ENCODE data around the gene EYA2. TPM values are rescaled to one million over a fixed set of nuclear protein-coding genes. Genes with fewer than 3 reads are reported as not detected.

The EYA2 gene
- total RNA-seq, 4 donors from 2014 or later, result 9.9 to 20.1 (median 13.8) TPM

DNA sequence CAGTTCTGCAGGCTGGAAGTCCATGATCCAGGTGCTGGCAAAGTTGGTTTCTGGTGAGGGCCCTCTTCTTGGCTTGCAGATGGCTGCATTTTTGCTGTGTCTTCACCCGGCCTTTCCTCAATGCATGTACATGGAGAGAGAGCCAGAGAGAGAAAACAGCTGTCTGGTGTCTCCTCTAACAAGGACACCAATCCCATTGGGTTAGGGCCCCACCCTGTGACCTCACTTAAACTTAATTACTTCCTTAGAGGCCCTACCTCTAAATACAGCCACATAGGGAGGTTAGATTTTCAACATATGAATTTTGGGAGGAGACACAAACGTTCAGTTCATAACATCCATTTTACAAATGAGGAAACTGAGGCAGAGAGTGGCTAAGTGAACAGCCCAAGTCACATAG, 259.4 kb downstream of the EYA2 start:
- no peak for TF ChIP-seq POLR2A (IDR thresholded peaks at IDR 0.05)
- Histone ChIP-seq H3K27ac (no peak overlapping the region), H3K9me3 (no peaks in the 10 kb centered on the region), H3K27me3 (no peaks in the 10 kb centered on the region), H3K36me3 (no peaks in the 10 kb centered on the region), H3K4me1 (no peaks in the 10 kb centered on the region), H3K4me3 (replicated peaks in 1 of 3) (no peak overlapping the region)
- intact Hi-C loops (cut with DNase I), result loop anchor here (10.0 kb wide), 1 partner anchor 399 kb away; no protein-coding TSS in a partner anchor
- no peak for DNase-seq
- 93 to 94% methylated on average over 2 of the region's 2 CpGs for WGBS, 2 donors

DNA sequence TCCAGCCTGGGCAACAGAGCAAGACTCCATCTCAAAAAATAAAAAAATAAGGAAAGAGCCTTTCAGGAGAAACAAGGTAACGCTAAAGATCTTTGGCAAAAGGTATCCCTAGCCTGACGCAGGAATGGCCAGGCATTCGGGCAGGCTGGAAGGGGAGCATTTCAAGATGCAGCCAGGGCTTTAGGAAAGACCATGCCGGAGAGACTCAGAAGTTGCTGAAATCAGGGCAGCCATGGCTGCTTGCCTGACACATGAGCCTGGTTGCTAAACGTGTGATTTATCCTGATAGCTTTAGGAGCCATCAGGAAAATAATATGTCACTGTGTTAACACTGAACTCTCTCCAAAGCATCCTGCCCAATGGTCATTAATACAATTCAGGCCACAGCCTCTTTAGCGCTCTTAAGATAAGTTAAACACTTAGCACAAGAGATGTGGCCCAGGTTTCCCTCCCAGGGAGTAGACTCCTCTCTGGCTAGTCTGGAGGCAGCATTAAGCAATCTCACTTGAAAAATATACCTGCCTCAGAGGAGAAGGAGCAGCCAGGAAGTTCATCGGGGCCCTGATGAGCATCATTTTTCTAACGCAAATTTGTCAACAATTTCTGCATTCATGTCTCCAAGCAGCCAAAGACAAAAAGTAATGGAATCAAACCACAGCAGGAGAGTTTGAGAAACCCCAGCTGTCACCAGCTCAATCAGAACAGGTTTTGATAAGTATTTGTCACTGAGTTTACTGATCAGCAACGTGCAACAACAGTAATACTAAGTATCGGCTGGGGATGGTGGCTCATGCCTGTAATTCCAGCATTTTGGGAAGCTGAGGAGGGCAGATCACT, 261.9 kb downstream of the EYA2 start:
- no peak for DNase-seq
- no peak overlapping the region for H3K4me3 ChIP-seq (replicated peaks in 1 of 3)
- 58 to 79% methylated on average over 10 of the region's 10 CpGs for WGBS, 2 donors

DNA sequence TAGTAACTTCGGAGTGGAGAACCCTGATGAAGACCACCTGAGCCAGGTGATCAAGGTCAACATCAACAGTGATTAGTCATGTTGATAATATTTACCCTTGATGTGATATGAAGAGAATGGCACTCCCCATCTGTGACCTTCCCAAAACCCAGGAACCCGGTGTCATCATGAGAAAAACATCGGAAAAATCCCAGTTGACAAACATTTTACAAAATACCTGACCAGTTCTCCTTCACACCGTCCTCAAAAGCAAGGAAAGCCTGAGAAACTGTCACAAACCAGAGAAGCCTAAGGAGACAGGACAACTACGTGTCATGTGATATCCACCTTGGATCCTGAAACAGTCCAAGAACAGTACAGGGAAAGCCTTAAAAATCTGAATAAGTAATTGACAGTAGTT, 264.5 kb downstream of the EYA2 start:
- no peaks in the 10 kb centered on the region for H3K9me3 ChIP-seq
- H3K4me3 ChIP-seq (replicated peaks in 1 of 3), result no peak overlapping the region
- 91 to 92% methylated on average over 5 of the region's 5 CpGs for WGBS, 2 donors
- no peak overlapping the region for H3K27ac ChIP-seq
- H3K36me3 ChIP-seq, result no peaks in the 10 kb centered on the region
- no peaks in the 10 kb centered on the region for H3K4me1 ChIP-seq
- intact Hi-C loops (cut with DNase I), result loop anchor here (10.0 kb wide), 1 partner anchor 404 kb away; no protein-coding TSS in a partner anchor
- DNase-seq, result no peak
- TF ChIP-seq POLR2A (IDR thresholded peaks at IDR 0.05), result no peak
- TF ChIP-seq, protein P1, sequence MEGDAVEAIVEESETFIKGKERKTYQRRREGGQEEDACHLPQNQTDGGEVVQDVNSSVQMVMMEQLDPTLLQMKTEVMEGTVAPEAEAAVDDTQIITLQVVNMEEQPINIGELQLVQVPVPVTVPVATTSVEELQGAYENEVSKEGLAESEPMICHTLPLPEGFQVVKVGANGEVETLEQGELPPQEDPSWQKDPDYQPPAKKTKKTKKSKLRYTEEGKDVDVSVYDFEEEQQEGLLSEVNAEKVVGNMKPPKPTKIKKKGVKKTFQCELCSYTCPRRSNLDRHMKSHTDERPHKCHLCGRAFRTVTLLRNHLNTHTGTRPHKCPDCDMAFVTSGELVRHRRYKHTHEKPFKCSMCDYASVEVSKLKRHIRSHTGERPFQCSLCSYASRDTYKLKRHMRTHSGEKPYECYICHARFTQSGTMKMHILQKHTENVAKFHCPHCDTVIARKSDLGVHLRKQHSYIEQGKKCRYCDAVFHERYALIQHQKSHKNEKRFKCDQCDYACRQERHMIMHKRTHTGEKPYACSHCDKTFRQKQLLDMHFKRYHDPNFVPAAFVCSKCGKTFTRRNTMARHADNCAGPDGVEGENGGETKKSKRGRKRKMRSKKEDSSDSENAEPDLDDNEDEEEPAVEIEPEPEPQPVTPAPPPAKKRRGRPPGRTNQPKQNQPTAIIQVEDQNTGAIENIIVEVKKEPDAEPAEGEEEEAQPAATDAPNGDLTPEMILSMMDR (IDR thresholded peaks at IDR 0.05), result no peak
- no peaks in the 10 kb centered on the region for H3K27me3 ChIP-seq

More for the DNA sequence above, 261.9 kb downstream of the EYA2 start:
- Histone ChIP-seq H3K27me3 (no peaks in the 10 kb centered on the region), H3K4me1 (no peaks in the 10 kb centered on the region), H3K9me3 (no peaks in the 10 kb centered on the region), H3K27ac (no peak overlapping the region), H3K36me3 (no peaks in the 10 kb centered on the region)
- intact Hi-C loops (cut with DNase I), result loop anchor here (10.0 kb wide), 1 partner anchor 402 kb away; no protein-coding TSS in a partner anchor
- TF ChIP-seq POLR2A (IDR thresholded peaks at IDR 0.05), result no peak

DNA sequence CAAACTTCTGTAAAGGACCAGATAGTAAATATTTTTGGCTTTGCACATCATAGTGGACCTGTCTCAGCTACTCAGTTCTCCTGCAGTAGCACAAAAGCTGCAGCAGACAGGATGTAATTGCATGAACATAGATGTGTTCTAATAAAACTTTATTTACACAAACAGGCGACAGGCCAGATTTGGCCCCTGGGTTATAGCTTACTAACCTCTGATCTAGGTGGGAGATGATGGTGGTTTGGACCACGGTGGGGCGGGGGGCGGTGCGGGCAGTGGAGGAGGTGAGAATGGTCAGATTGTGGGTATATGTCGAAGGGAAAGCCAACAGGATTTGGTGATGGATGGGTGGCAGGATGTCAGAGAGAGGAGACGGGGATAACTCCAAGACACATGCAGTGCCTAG, 265.6 kb downstream of the EYA2 start:
- Histone ChIP-seq H3K27ac (no peak overlapping the region), H3K27me3 (no peaks in the 10 kb centered on the region), H3K9me3 (no peaks in the 10 kb centered on the region), H3K36me3 (no peaks in the 10 kb centered on the region), H3K4me1 (no peaks in the 10 kb centered on the region), H3K4me3 (replicated peaks in 1 of 3) (no peak overlapping the region)
- TF ChIP-seq, protein P1 (IDR thresholded peaks at IDR 0.05), result no peak
- 95 to 96% methylated on average over 7 of the region's 7 CpGs for WGBS, 2 donors
- no peak for DNase-seq
- intact Hi-C loops (cut with DNase I), result no loop called here

DNA sequence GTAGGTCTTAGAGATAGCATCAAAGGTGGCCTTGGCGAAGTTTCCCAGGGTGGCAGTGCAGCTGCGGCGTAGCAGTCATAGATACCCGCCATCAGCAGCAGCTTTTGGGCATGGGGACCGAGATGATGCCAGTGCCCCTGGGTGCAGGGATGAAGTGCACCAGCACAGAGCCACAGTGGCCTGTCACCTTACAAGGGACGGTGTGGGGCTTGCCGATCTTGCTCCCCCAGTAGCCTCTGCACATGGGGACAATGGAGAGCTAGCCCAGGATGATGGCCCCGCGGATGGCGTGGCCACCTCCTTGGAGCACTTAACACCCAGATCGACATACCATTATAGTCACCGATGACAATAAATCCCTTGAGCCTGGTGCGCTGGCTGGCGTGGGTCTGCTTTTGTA, 266.3 kb downstream of the EYA2 start:
- Histone ChIP-seq H3K4me1 (no peaks in the 10 kb centered on the region), H3K9me3 (no peaks in the 10 kb centered on the region), H3K27ac (no peak overlapping the region), H3K27me3 (no peaks in the 10 kb centered on the region), H3K36me3 (no peaks in the 10 kb centered on the region), H3K4me3 (replicated peaks in 1 of 3) (no peak overlapping the region)
- intact Hi-C loops (cut with DNase I), result no loop called here
- TF ChIP-seq POLR2A (IDR thresholded peaks at IDR 0.05), result no peak
- TF ChIP-seq, protein P1 (IDR thresholded peaks at IDR 0.05), result no peak
- DNase-seq, result no peak
- WGBS, 2 donors, result 91 to 93% methylated on average over 12 to 14 of the region's 14 CpGs

DNA sequence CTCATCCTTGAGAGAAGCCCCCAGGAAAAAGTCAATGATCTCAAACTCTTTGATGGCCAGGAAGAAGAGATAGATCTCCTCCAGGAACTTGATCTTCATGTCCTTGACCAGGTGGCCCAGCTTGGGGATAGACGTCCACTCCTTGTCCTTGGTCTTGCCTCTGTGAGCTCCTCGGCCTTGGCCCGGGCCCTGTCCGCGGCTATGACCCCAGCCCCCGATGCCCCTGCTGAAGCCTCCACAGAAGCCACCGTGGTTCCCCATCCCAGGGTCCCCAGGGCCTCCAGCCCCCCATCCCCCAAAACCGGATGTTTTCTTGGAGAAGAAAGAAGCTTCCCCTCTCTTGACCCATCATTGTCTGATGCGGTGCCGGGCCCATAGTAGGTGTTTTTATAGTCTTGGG, 266.8 kb downstream of the EYA2 start:
- H3K4me1 ChIP-seq, result no peaks in the 10 kb centered on the region
- intact Hi-C loops (cut with DNase I), result no loop called here
- TF ChIP-seq, protein P1 (IDR thresholded peaks at IDR 0.05), result no peak
- TF ChIP-seq POLR2A (IDR thresholded peaks at IDR 0.05), result no peak
- H3K36me3 ChIP-seq, result no peaks in the 10 kb centered on the region
- 91 to 97% methylated on average over 8 to 10 of the region's 10 CpGs for WGBS, 2 donors
- no peaks in the 10 kb centered on the region for H3K9me3 ChIP-seq
- H3K4me3 ChIP-seq (replicated peaks in 1 of 3), result no peak overlapping the region
- no peaks in the 10 kb centered on the region for H3K27me3 ChIP-seq
- no peak for DNase-seq
- H3K27ac ChIP-seq, result no peak overlapping the region
